Stomach (tissue), 9 donors: ENCODE results near the gene JAK1. TPM values are rescaled to one million over a fixed set of nuclear protein-coding genes. Genes with fewer than 3 reads are reported as not detected.

Source experiments
- DNase-seq, 2 donors: peaks; one replicate each; pipeline versions ENCODE4 v3.0.0 to v3.0.0-alpha.2; 2013 to 2019
- H3K27ac ChIP-seq, 5 donors: fragments of 200-600 bp in 4 of 5; sonication (generic) in 4 of 5; one replicate each; pipeline ENCODE4 v1.5.1; 2013 to 2019; ENCODE audit warnings: mild to moderate bottlenecking in 1 of 5, moderate library complexity in 1 of 5
- H3K27me3 ChIP-seq, 3 donors: fragments of 200-600 bp; sonication (generic); one replicate each; pipeline ENCODE4 v1.5.1; 2017 to 2019; ENCODE audit warnings: mixed run types in 1 of 3
- H3K36me3 ChIP-seq, 4 donors: fragments of 200-600 bp; sonication (generic); 1 replicate in 3 of 4; 2 replicates in 1 of 4; pipeline ENCODE4 v1.5.1; 2016 to 2019
- H3K4me1 ChIP-seq, 4 donors: fragments of 200-600 bp; sonication (generic); one replicate each; pipeline ENCODE4 v1.5.1; 2016 to 2019
- H3K4me3 ChIP-seq, 4 donors: fragments of 200-600 bp; sonication (generic) in 3 of 4; one replicate each; pipeline ENCODE4 v1.5.1; 2016 to 2019; ENCODE audit warnings: mild to moderate bottlenecking in 1 of 4
- H3K9me3 ChIP-seq, 4 donors: fragments of 200-600 bp; sonication (generic); one replicate each; pipeline ENCODE4 v1.5.1; 2016 to 2019
- EP300 ChIP-seq: sonication (generic); formaldehyde crosslinking; IDR thresholded peaks from one replicate; pipeline ENCODE4 v1.6.1; 2017; ENCODE audit warnings: antibody characterized with exemption
- POLR2A ChIP-seq, 4 donors: fragments of 450-650 bp; IDR thresholded peaks; one replicate each; pipeline ENCODE4 v1.6.1; 2016; ENCODE audit warnings: antibody characterized with exemption in 4 of 4, control low read depth in 2 of 4, mild to moderate bottlenecking in 1 of 4, moderate library complexity in 1 of 4
- POLR2AphosphoS5 ChIP-seq, 3 donors: sonication (generic); formaldehyde crosslinking; IDR thresholded peaks; one replicate each; pipeline ENCODE4 v1.6.1; 2016; ENCODE audit warnings: antibody characterized with exemption in 3 of 3
- WGBS, 5 donors: extraction: QIAGEN DNeasy Blood & Tissue Kit in 3 of 5; methylation state at CpG; one replicate each; pipeline versions ENCODE4 v1.1.5 to v1.1.7; 2013 to 2018; 5-methylcytosine and 5-hydroxymethylcytosine counted together
- intact Hi-C: fragments of 100-400 bp; cut with DNase I; formaldehyde crosslinking; loops from one replicate; pipeline ENCODE4 v1.15.1; 2023; ENCODE audit warnings: low total_unique reads
- polyA plus RNA-seq, 3 donors: library from polyadenylated mRNA; stranded (reverse); fragments of 200-250 nt; gene quantifications; one replicate each; pipeline ENCODE4 v1.2.3, GENCODE V29; 2013
- total RNA-seq, 5 donors: library from RNA; depleted of rRNA; stranded (reverse); fragments of >200 nt; gene quantifications; one replicate each; pipeline versions ENCODE4 v1.1.0 to v1.2.3, GENCODE V29; 2014 to 2016
- TF ChIP-seq, protein P1 (sequence below), 7 experiments: fragments of 450-650 bp in 4 of 7; fragments of 200-600 bp in 3 of 7; sonication (generic) in 3 of 7; IDR thresholded peaks; one replicate each; pipeline ENCODE4 v1.5.1; 2016 to 2019; ENCODE audit warnings: antibody characterized with exemption in 7 of 7, control low read depth in 2 of 7, mild to moderate bottlenecking in 1 of 7
- donor health status: healthy with polysubstance abuse.
- donor health status: Bipolar disorder and iron deficiency.
- donor health status: healthy.

JAK1 gene
- total and polyA plus RNA-seq, 8 donors = 21.3 to 149 (median 77.7) TPM

DNA sequence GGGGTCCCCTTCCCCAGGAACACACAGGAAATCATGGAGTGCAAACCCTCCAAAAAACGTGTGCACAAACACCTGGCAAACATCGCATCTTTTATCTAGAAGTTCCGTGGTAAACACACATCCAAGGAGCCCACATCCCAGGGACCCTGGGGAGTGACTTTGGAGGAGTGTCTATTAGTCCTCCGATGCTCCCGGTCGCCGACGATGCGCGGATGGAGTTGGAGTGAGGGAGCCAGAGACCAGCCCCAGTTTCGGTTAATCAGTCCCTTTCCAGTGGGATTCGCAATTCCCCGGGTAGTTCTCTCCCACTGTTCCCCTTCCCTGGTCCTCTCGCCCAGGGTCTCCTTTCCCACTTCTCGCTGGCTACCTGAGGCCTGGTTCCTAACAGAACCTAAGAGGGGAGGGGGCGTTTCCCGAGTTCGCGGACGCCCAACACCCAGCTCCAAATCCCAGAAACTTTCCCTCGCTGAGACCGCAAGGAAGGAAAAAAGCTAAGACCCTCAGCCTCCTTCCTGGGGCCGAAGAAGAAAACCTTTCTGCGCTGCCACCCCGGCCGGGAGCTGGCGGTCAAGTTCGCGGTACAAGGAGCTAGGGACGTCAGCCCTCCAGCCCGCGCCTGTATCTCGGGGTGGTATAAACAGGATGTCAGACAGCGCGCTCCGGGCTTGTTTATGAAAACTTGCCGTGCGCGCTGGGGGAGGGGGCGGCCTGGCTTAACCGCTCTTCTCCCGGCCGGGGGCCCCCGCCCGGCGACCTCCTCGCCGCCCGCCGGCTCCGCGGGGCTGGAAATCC lies 787 bp downstream of the JAK1 start:
- H3K27ac ChIP-seq = peak overlapping the region; percentile 96 to 100 (median 98)
- intact Hi-C loops = no loop called here
- peak overlapping the region; percentile 87 to 99 (median 93) for H3K4me3 ChIP-seq
- no peaks in the 10 kb centered on the region for H3K36me3 ChIP-seq
- peak; percentile 69 to 90 for DNase-seq
- H3K27me3 ChIP-seq = no peaks in the 10 kb centered on the region
- peak; percentile 21 to 27 (median 27) for TF ChIP-seq POLR2AphosphoS5 (IDR thresholded peaks at IDR 0.05)
- TF ChIP-seq POLR2A (IDR thresholded peaks at IDR 0.05) = no peak
- WGBS, 5 donors = 0 to 3% (median 1%) methylated on average over 32 to 52 of the region's 52 CpGs
- no peaks in the 10 kb centered on the region for H3K9me3 ChIP-seq
- H3K4me1 ChIP-seq = peaks cover 12 to 55% (median 39%) of the 10 kb centered on the region in 4 donors

GRCh38 chr1:64963466-64963865 lies 2.9 kb downstream of the JAK1 start:
- Histone ChIP-seq H3K36me3 (no peaks in the 10 kb centered on the region), H3K27ac (no peak overlapping the region), H3K4me3 (no peak overlapping the region), H3K27me3 (no peaks in the 10 kb centered on the region), H3K9me3 (no peaks in the 10 kb centered on the region), H3K4me1 (peaks cover 12 to 74% (median 47%) of the 10 kb centered on the region in 4 donors)
- 80 to 95% (median 85%) methylated on average over 5 of the region's 5 CpGs for WGBS, 5 donors
- intact Hi-C loops = no loop called here
- DNase-seq = no peak
- TF ChIP-seq, protein P1, sequence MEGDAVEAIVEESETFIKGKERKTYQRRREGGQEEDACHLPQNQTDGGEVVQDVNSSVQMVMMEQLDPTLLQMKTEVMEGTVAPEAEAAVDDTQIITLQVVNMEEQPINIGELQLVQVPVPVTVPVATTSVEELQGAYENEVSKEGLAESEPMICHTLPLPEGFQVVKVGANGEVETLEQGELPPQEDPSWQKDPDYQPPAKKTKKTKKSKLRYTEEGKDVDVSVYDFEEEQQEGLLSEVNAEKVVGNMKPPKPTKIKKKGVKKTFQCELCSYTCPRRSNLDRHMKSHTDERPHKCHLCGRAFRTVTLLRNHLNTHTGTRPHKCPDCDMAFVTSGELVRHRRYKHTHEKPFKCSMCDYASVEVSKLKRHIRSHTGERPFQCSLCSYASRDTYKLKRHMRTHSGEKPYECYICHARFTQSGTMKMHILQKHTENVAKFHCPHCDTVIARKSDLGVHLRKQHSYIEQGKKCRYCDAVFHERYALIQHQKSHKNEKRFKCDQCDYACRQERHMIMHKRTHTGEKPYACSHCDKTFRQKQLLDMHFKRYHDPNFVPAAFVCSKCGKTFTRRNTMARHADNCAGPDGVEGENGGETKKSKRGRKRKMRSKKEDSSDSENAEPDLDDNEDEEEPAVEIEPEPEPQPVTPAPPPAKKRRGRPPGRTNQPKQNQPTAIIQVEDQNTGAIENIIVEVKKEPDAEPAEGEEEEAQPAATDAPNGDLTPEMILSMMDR (IDR thresholded peaks at IDR 0.05) = no peak
- no peak for TF ChIP-seq POLR2AphosphoS5 (IDR thresholded peaks at IDR 0.05)
- TF ChIP-seq POLR2A (IDR thresholded peaks at IDR 0.05) = no peak
- no peak for TF ChIP-seq EP300

- DNase-seq = peak in 1 of 2 donors; percentile 31
- H3K4me3 ChIP-seq = no peak overlapping the region
- intact Hi-C loops = no loop called here
- H3K27me3 ChIP-seq = no peaks in the 10 kb centered on the region
- 61 to 72% (median 67%) methylated on average over 7 of the region's 7 CpGs for WGBS, 5 donors
- no peaks in the 10 kb centered on the region for H3K36me3 ChIP-seq
- no peaks in the 10 kb centered on the region for H3K9me3 ChIP-seq
- H3K4me1 ChIP-seq = peaks cover 13 to 82% (median 56%) of the 10 kb centered on the region in 4 donors
- peak overlapping the region in 1 of 5 donors; percentile 18 for H3K27ac ChIP-seq
- TF ChIP-seq EP300 = no peak
- TF ChIP-seq POLR2AphosphoS5 (IDR thresholded peaks at IDR 0.05) = no peak
- TF ChIP-seq POLR2A (IDR thresholded peaks at IDR 0.05) = no peak
- TF ChIP-seq, protein P1 (IDR thresholded peaks at IDR 0.05) = no peak
Observed at GRCh38 chr1:64962441-64962840, 3.9 kb downstream of the JAK1 start.

GRCh38 chr1:64961923-64962322 lies 4.4 kb downstream of the JAK1 start:
- intact Hi-C loops = no loop called here
- Histone ChIP-seq H3K36me3 (no peaks in the 10 kb centered on the region), H3K9me3 (no peaks in the 10 kb centered on the region), H3K4me1 (peaks cover 18 to 82% (median 59%) of the 10 kb centered on the region in 4 donors), H3K27me3 (no peaks in the 10 kb centered on the region), H3K27ac (peak overlapping the region in 1 of 5 donors; percentile 18), H3K4me3 (no peak overlapping the region)
- DNase-seq = no peak
- no peak for TF ChIP-seq EP300
- TF ChIP-seq, protein P1 (IDR thresholded peaks at IDR 0.05) = no peak
- no peak for TF ChIP-seq POLR2A (IDR thresholded peaks at IDR 0.05)
- 56 to 89% (median 73%) methylated on average over 1 of the region's 1 CpG for WGBS, 5 donors

DNA sequence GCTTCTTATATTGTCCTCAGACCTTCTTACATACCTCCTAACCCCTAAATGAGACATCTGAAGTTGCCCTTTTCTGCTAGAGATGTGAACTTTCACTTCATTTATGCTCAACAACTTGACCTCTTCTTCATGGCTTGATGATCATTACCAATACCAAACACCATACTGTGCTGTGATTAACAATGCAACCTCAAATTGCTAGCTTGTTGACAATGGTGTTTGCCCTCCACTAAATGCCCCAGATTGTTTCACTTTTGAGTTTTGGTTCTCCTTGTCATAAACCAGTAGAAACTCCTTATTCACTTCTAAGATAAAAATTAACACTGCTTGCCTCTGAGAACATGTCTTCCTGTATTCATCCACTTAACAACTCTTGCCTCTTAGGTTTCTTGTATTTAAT lies 5.6 kb downstream of the JAK1 start:
- Histone ChIP-seq H3K4me1 (peaks cover 30 to 92% (median 70%) of the 10 kb centered on the region in 4 donors), H3K4me3 (no peak overlapping the region), H3K27ac (no peak overlapping the region), H3K36me3 (no peaks in the 10 kb centered on the region), H3K27me3 (no peaks in the 10 kb centered on the region), H3K9me3 (no peaks in the 10 kb centered on the region)
- DNase-seq = no peak
- intact Hi-C loops = no loop called here
- TF ChIP-seq, protein P1 (IDR thresholded peaks at IDR 0.05) = no peak
- TF ChIP-seq POLR2AphosphoS5 (IDR thresholded peaks at IDR 0.05) (no peak), EP300 (no peak), POLR2A (IDR thresholded peaks at IDR 0.05) (no peak)
